Measurements from ENCODE around the gene MCL1.

The MCL1 gene

DNA sequence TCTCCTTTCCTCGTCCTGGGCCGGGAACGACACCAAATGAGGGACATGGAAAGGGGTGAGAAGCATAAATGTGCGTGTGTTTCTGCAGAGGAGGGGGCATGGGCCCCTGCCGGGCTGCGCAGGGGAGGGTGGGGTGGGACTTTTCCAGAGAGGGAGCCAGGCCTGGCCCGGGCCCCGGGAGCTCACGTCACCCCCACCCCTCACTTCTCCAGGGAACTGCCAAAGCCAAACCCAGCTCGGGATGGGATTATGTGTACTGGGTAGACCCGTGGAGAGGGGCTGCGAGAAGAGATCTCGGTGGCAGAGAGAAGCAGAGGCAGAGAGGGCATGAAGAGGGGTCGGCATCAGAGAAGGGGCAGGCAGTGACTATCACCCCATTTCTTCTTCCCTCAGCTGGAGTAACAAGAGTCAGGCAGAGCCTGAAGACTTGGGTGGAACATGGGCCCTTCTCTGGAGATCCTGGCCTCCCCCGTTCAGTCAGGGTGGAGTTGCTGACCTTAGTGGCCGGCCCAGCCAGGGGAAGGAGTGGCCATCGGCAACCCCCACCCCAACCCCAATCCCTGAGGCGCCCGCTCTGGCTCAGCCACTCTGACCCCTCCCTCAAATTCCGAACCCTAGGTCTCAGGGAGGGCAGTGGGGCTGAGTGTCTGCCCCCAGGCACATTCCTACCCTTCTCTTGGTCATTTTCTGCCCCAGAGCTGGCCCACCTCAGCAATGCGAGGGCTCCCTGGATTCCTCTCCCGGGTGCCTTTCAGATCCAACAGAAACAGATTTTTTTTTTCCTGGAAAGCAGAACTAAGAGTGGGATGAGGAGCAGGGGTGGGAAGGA is 29.0 kb downstream of the MCL1 start:
- TF ChIP-seq, protein P1, sequence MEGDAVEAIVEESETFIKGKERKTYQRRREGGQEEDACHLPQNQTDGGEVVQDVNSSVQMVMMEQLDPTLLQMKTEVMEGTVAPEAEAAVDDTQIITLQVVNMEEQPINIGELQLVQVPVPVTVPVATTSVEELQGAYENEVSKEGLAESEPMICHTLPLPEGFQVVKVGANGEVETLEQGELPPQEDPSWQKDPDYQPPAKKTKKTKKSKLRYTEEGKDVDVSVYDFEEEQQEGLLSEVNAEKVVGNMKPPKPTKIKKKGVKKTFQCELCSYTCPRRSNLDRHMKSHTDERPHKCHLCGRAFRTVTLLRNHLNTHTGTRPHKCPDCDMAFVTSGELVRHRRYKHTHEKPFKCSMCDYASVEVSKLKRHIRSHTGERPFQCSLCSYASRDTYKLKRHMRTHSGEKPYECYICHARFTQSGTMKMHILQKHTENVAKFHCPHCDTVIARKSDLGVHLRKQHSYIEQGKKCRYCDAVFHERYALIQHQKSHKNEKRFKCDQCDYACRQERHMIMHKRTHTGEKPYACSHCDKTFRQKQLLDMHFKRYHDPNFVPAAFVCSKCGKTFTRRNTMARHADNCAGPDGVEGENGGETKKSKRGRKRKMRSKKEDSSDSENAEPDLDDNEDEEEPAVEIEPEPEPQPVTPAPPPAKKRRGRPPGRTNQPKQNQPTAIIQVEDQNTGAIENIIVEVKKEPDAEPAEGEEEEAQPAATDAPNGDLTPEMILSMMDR (IDR thresholded peaks at IDR 0.05), result no peak

DNA sequence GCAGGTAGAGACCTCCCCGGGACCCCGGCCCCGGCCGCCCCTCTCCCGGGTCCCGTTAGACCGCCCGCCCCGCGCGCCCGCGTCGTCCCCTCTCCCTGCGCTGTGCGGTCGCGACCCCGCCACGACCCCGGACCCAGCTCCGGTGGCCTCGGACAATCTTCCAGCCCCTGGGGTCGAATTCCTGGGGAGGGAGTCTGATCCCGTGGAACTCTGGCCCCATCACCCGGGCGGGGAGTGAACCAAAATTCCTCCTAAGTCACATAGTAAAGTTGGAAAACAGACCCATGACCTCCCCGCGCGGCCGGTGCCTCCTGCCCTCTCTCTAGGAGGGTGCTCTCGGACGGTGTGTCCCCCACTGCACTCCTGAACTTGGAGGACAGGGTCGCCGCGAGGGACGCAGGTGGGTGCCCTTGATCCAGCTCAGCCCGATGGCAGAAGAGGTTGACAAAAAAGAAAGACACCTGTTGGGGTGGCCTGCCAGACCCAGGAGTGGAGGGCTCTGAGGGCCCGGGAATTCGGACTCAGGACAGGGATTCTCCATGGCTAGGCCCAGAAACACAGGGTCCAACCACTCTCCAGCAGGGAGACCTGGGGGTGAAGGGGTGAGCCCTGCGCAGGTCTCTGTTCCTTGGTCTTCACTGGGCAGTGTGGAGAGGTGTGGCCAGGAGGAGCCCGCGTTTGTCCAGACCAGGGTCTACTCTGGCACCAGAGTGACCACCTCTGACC is 29.8 kb downstream of the MCL1 start:
- TF ChIP-seq, protein P1 (IDR thresholded peaks at IDR 0.05), result no peak

DNA sequence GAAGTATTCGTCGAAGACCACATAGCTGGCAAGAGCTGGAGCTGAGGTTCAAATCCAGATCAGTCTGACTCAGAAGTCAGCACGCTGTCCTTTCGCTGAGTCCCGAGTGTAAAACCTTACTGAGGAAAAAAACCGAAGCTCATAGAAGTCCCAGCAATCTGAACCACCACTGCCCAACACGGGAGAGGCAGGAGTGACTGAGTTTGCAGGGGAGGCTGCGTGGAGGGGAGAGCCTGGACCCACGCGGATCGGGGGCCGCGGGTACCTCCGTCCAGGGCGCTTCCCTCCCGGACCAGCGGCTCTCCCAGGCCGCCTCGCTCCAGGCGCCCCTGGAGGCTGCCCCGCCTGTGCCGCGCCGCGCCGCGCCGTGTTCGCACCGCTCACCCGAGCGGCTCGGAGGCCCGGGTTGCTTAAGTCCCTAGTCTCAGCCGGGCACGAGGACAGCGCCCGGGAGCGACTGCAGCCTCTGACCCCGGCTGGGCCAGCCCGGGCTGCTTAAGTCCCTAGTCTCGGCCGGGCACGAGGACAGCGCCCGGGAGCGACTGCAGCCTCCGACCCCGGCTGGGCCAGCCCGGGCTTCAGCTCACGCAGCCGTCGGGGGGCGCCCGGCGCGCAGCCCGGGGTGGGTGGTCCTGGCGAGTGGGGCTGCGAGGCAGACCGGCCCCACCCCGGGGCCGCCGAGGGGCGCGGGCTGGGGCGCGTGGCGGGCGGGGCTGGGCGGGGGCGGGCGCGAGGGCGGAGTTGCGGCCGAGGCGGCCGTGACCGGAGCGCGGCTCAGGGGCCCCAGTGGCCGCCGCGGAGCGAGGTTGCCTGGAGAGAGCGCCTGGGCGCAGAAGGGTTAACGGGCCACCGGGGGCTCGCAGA is 30.5 kb downstream of the MCL1 start, which contains the start of gene ADAMTSL4:
Gene ADAMTSL4 (plus strand): TSS at position 777 of the 864 bp plus-strand sequence. CDS start 2,881 bp downstream, outside the sequence.
- TF ChIP-seq, protein P1 (IDR thresholded peaks at IDR 0.05), result peak; percentile 23; the same call in 1 of the 2 replicates

DNA sequence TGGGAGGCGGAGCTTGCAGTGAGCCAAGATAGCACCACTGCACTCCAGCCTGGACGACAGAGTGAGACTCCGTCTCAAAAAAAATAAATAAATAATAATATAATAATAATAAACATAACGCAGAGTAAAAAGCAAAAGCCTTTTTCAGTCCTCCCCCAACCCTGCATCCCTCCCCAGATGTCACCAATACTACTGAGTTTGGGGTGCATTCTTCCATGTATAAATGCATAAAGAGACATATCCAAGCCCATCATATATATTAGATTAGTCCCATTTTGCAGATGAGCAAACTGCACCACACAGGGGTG is 31.1 kb downstream of the MCL1 start:
- TF ChIP-seq, protein P1 (IDR thresholded peaks at IDR 0.05), result no peak

DNA sequence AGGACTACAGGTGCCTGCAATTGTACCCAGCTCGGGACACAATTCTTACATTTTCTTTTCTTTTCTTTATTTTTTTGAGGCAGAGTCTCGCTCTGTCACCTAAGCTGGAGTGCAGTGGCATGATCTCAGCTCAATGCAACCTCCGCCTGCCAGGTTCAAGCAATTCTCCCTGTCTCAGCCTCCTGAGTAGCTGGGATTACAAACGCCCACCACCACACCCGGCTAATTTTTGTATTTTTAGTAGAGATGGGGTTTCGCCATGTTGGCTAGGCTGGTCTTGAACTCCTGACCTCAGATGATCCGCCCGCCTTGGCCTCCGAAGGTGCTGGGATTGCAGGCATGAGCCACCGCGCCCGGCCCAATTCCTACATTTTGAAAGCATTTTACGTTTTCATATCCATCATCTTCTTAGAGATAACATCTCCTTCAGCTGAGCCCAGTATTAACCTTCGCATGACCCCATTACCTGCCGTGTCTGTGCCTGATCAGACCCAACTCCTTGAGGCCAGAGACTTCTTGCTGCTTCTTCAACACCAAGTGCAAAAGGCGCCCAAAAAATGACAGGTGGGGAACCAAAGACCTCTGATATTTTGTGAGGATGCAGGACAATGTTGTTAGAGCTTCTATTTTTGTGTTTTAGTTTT is 33.0 kb downstream of the MCL1 start:
- TF ChIP-seq, protein P1 (IDR thresholded peaks at IDR 0.05), result no peak

DNA sequence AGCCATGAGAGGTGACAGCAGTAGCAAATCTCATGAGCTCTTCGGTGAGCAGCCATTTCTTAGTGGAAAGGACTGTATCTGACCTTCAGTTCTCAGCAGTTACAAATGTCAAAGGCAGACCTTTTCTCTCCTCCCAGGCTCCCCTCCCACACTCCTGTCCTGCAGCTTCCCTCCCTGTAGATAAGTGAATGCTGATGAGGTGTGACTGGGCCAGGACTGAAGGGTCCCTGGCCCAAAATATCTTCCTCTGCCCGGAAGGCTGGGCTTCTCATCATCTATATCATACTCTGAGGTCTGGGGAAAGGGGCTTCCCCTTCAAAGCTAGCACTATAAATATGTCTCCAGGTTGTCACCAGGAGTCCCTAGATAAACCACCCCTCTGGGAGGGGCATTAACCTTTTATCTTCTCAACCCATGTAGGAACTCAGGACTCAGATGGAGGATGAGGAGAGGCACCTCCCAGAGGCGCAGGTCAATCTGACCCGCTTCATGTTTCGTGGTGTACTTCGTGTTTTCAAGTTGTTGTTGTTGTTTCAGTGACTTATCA is 33.9 kb downstream of the MCL1 start:
- TF ChIP-seq, protein P1 (IDR thresholded peaks at IDR 0.05), result no peak
